IPS DF 6.9 (cell line): ENCODE results near the gene ANKFY1.

Source experiments
- DNase-seq: peaks from one replicate; pipeline ENCODE4 v3.0.0-alpha.2; 2013; ENCODE audit warnings: low read depth, low spot score
- H3K27ac ChIP-seq: one replicate; pipeline ENCODE4 v1.5.1; 2013; ENCODE audit warnings: low read length, control low read depth
- H3K27me3 ChIP-seq: 2 replicates; pipeline ENCODE4 v1.6.1; 2013; ENCODE audit warnings: mild to moderate bottlenecking, low read length; ENCODE audit not compliant: control insufficient read depth, insufficient read depth
- H3K36me3 ChIP-seq: 2 replicates; pipeline ENCODE4 v1.6.1; 2013; ENCODE audit warnings: low read length; ENCODE audit not compliant: control insufficient read depth, insufficient read depth
- H3K4me1 ChIP-seq: 2 replicates; pipeline ENCODE4 v1.6.1; 2013; ENCODE audit warnings: low read length; ENCODE audit not compliant: control insufficient read depth, insufficient read depth
- H3K4me3 ChIP-seq: 2 replicates; pipeline ENCODE4 v1.5.1; 2013; ENCODE audit warnings: mild to moderate bottlenecking, low read length
- H3K9me3 ChIP-seq: 2 replicates; pipeline ENCODE4 v1.6.1; 2013; ENCODE audit warnings: low read length, inconsistent platforms; ENCODE audit not compliant: control insufficient read depth, insufficient read depth
- WGBS: extraction: QIAGEN DNeasy Blood & Tissue Kit; methylation state at CpG from one replicate; pipeline ENCODE4 v1.1.7; 2013; ENCODE audit warnings: mixed read lengths, missing lambda C conversion rate; ENCODE audit not compliant: insufficient read length, insufficient coverage; 5-methylcytosine and 5-hydroxymethylcytosine counted together

The ANKFY1 gene

DNA sequence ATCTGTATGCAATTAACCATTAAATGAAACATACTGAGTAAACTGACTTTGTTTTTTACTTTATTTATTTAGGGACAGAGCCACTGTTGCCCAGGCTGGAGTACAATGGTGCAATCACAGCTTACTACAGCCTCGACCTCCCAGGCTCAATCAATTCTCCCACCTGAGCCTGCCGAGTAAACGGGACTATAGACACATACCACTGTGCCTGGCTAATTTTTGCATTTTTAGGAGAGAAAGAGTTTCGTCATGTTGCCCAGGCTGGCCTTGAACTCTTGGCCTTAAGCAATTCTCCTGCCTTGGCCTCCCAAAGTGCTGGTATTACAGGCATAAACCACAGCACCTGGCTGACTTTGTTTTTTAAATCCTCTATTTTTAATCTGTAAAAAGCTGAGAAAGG lies 42.6 kb downstream of the ANKFY1 start:
- H3K4me3 ChIP-seq, result no peak overlapping the region
- WGBS, result no CpG with 5 or more reads among the region's 4 CpGs
- no peaks in the 10 kb centered on the region for H3K9me3 ChIP-seq
- no peaks in the 10 kb centered on the region for H3K4me1 ChIP-seq
- no peak for DNase-seq
- H3K36me3 ChIP-seq, result peaks cover 3% of the 10 kb centered on the region; the same call in 1 of the 2 replicates
- H3K27ac ChIP-seq, result no peak overlapping the region
- no peaks in the 10 kb centered on the region for H3K27me3 ChIP-seq

DNA sequence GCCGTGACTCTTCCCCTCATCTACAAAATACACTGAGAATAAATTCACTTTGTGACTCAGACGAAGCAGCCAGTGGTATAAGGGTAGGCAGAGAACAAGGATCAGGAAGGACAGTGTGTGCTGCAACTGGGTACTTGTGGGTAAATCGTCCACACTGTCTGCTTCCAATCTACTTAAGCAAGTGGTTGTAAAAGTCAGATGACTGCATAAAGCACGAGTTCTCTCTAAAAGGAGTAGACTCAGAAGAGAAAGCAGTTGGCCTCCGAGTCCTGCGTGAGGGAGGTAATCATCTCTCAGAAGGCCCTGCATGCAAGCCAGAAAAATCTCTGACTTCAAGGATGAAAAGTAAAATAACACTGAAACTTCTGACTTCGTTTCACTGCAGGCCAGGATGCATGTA lies 43.1 kb downstream of the ANKFY1 start:
- DNase-seq, result no peak
- Histone ChIP-seq H3K4me1 (no peaks in the 10 kb centered on the region), H3K9me3 (no peaks in the 10 kb centered on the region), H3K4me3 (no peak overlapping the region), H3K27ac (no peak overlapping the region), H3K27me3 (no peaks in the 10 kb centered on the region), H3K36me3 (peaks cover 3% of the 10 kb centered on the region; the same call in 1 of the 2 replicates)
- WGBS, result no CpG with 5 or more reads among the region's 7 CpGs

GRCh38 chr17:4219241-4219640 lies 44.5 kb downstream of the ANKFY1 start:
- no peaks in the 10 kb centered on the region for H3K27me3 ChIP-seq
- no CpG with 5 or more reads among the region's 3 CpGs for WGBS
- no peak overlapping the region for H3K27ac ChIP-seq
- peaks cover 3% of the 10 kb centered on the region; the same call in 1 of the 2 replicates for H3K36me3 ChIP-seq
- H3K9me3 ChIP-seq, result no peaks in the 10 kb centered on the region
- no peaks in the 10 kb centered on the region for H3K4me1 ChIP-seq
- no peak for DNase-seq
- H3K4me3 ChIP-seq, result no peak overlapping the region

GRCh38 chr17:4215882-4216570 lies 47.8 kb downstream of the ANKFY1 start:
- Histone ChIP-seq H3K9me3 (no peaks in the 10 kb centered on the region), H3K36me3 (peaks cover 3% of the 10 kb centered on the region; the same call in 1 of the 2 replicates), H3K4me1 (no peaks in the 10 kb centered on the region), H3K27me3 (no peaks in the 10 kb centered on the region), H3K27ac (no peak overlapping the region), H3K4me3 (no peak overlapping the region)
- WGBS, result no CpG with 5 or more reads among the region's 6 CpGs
- no peak for DNase-seq

- Histone ChIP-seq H3K4me1 (no peaks in the 10 kb centered on the region), H3K36me3 (peaks cover 5% of the 10 kb centered on the region; the same call in 1 of the 2 replicates), H3K4me3 (no peak overlapping the region), H3K9me3 (no peaks in the 10 kb centered on the region), H3K27ac (no peak overlapping the region), H3K27me3 (no peaks in the 10 kb centered on the region)
- no CpG with 5 or more reads among the region's 6 CpGs for WGBS
- DNase-seq, result no peak
Observed at GRCh38 chr17:4214157-4214556, 49.6 kb downstream of the ANKFY1 start.

DNA sequence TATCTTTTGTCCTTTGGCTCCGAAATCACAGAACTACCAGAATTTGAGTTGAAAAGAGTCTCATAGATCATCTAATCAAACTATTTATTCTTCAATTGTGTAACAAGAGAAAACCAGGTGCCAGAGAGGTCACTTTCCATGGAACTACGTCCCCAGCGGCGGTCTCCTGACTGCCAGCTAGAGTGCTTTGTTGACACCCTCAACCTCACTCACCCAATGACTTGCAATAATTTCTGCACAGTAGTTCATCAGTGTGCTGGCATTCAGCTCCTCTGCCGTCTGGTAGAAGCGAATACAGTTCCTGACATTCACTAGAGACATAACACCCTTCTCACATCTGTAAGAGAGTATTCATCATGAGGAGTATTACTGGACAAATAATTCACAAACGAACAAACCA lies 54.2 kb downstream of the ANKFY1 start:
- Histone ChIP-seq H3K27ac (no peak overlapping the region), H3K4me1 (no peaks in the 10 kb centered on the region), H3K4me3 (no peak overlapping the region), H3K36me3 (peaks cover 7% of the 10 kb centered on the region; the same call in 1 of the 2 replicates), H3K9me3 (no peaks in the 10 kb centered on the region), H3K27me3 (no peaks in the 10 kb centered on the region)
- WGBS, result no CpG with 5 or more reads among the region's 7 CpGs
- no peak for DNase-seq

- H3K9me3 ChIP-seq, result no peaks in the 10 kb centered on the region
- no peaks in the 10 kb centered on the region for H3K27me3 ChIP-seq
- peaks cover 7% of the 10 kb centered on the region; the same call in 1 of the 2 replicates for H3K36me3 ChIP-seq
- no peaks in the 10 kb centered on the region for H3K4me1 ChIP-seq
- no peak overlapping the region for H3K27ac ChIP-seq
- no peak for DNase-seq
- no CpG with 5 or more reads among the region's 4 CpGs for WGBS
- no peak overlapping the region for H3K4me3 ChIP-seq
Observed at GRCh38 chr17:4208238-4208637, 55.5 kb downstream of the ANKFY1 start.

DNA sequence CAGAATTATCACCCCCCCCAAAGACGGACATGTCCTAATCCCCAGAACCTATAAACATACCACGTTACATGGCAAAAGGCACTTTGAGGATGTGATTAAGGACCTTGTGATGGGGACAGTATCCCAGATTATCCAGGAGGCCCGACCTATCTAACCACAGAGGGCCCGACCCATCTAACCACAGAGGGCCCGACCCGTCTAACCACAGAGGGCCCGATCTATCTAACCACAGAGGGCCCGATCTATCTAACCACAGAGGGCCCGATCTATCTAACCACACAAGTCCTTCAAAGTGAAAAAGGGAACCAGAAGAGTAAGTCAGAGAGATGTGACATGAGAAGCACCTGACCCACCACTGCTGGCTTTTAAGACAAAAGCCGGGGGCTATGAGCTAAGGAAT lies 56.8 kb downstream of the ANKFY1 start:
- Histone ChIP-seq H3K4me3 (no peak overlapping the region), H3K36me3 (peaks cover 7% of the 10 kb centered on the region; the same call in 1 of the 2 replicates), H3K27ac (no peak overlapping the region), H3K9me3 (no peaks in the 10 kb centered on the region), H3K4me1 (no peaks in the 10 kb centered on the region), H3K27me3 (no peaks in the 10 kb centered on the region)
- DNase-seq, result no peak
- no CpG with 5 or more reads among the region's 10 CpGs for WGBS

GRCh38 chr17:4205917-4206316 lies 57.9 kb downstream of the ANKFY1 start:
- no peak overlapping the region for H3K27ac ChIP-seq
- H3K4me3 ChIP-seq, result no peak overlapping the region
- H3K4me1 ChIP-seq, result no peaks in the 10 kb centered on the region
- H3K36me3 ChIP-seq, result peaks cover 7% of the 10 kb centered on the region; the same call in 1 of the 2 replicates
- H3K27me3 ChIP-seq, result no peaks in the 10 kb centered on the region
- DNase-seq, result no peak
- WGBS, result no CpG with 5 or more reads among the region's 4 CpGs
- H3K9me3 ChIP-seq, result no peaks in the 10 kb centered on the region

GRCh38 chr17:4204710-4205173 lies 59.0 kb downstream of the ANKFY1 start:
- DNase-seq, result no peak
- Histone ChIP-seq H3K9me3 (no peaks in the 10 kb centered on the region), H3K4me3 (no peak overlapping the region), H3K27me3 (no peaks in the 10 kb centered on the region), H3K4me1 (no peaks in the 10 kb centered on the region), H3K27ac (no peak overlapping the region), H3K36me3 (peaks cover 7% of the 10 kb centered on the region; the same call in 1 of the 2 replicates)
- WGBS, result no CpG with 5 or more reads among the region's 6 CpGs

- no peaks in the 10 kb centered on the region for H3K9me3 ChIP-seq
- H3K4me3 ChIP-seq, result no peak overlapping the region
- DNase-seq, result no peak
- no CpG with 5 or more reads among the region's 6 CpGs for WGBS
- H3K27me3 ChIP-seq, result no peaks in the 10 kb centered on the region
- H3K36me3 ChIP-seq, result peaks cover 5% of the 10 kb centered on the region; the same call in 1 of the 2 replicates
- H3K27ac ChIP-seq, result no peak overlapping the region
- H3K4me1 ChIP-seq, result no peaks in the 10 kb centered on the region
Observed at GRCh38 chr17:4204190-4204589, 59.6 kb downstream of the ANKFY1 start.
